ENCODE results near the gene ABLIM1. TPM values are rescaled to one million over a fixed set of nuclear protein-coding genes. Genes with fewer than 3 reads are reported as not detected.

ABLIM1 gene
- total RNA-seq, 1 experiment from 2014 or later: 34.0 TPM

DNA sequence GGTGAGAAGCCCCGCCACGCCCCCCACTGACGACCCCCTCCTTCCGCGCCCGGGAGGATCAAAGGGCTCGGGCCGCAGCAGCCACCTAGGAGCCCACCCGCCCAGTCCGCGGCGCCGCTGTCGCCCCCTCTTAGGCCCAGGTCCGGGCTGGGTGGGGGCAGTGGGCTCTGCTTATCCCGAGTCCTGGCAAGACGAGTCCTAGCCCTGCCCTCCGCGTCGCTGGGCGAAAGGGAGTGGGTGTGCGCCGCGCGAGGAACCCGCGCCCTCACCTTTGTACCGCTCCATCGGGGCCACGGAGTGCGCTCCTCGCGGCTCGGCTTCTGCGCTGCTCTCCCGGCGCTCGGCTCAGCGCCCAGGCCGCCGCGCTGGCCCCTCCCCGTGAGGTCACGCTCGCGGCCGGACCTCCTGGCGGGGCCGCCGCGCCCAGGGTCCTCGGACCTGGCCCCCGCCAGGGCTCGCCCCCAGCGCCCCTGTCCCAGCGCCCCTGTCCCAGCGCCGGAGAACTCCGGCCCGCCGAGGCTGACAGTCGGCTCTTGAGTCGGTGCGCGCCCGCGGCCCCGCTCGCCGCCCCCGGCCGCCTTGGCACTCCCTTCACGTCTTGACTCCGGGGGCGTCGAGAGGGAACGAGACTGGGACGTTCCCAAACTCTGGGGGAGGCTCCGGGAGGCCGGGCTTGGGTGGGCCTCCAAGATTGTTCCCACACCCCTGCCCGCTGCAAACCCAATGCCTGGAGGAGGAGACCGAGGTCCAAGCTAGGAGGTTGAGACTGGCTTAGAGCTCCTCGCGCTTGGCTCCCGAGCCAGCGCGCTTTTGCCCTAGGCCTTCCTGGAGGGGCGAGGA is 253.7 kb downstream of the ABLIM1 start, which contains the start of gene AFAP1L2:
TSS of gene AFAP1L2 (minus strand) at position 332 of the 840 bp plus-strand sequence. CDS start at position 285, 47 bp downstream.
- no TSS peak for BruUV-seq (replicated peaks)
- intact Hi-C loops (cut with micrococcal nuclease; ENCODE audit: unreplicated experiment): no loop called here
- CTCF ChIA-PET: no interaction called here
- peak within 1 kb of the TSS; percentile 21 for H3K4me3 ChIP-seq (ENCODE audit: low read depth, low read length, poor library complexity, severe bottlenecking)
- no peaks in the 10 kb centered on the region for H3K4me1 ChIP-seq (ENCODE audit: insufficient read depth, low read length, poor library complexity, severe bottlenecking)
- TF ChIP-seq EZH2 (IDR thresholded peaks at IDR 0.05; ENCODE audit: borderline replicate concordance, low read depth, low read length, poor library complexity, severe bottlenecking): peak; percentile 82
- TF ChIP-seq, protein P1, sequence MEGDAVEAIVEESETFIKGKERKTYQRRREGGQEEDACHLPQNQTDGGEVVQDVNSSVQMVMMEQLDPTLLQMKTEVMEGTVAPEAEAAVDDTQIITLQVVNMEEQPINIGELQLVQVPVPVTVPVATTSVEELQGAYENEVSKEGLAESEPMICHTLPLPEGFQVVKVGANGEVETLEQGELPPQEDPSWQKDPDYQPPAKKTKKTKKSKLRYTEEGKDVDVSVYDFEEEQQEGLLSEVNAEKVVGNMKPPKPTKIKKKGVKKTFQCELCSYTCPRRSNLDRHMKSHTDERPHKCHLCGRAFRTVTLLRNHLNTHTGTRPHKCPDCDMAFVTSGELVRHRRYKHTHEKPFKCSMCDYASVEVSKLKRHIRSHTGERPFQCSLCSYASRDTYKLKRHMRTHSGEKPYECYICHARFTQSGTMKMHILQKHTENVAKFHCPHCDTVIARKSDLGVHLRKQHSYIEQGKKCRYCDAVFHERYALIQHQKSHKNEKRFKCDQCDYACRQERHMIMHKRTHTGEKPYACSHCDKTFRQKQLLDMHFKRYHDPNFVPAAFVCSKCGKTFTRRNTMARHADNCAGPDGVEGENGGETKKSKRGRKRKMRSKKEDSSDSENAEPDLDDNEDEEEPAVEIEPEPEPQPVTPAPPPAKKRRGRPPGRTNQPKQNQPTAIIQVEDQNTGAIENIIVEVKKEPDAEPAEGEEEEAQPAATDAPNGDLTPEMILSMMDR (conservative IDR thresholded peaks at IDR 0.05; ENCODE audit: low read depth, low read length): no peak
- DNase-seq (ENCODE audit: low spot score): no peak
- no peak within 1 kb of the TSS for H3K27ac ChIP-seq (ENCODE audit: low read depth, low read length, poor library complexity, severe bottlenecking)
- H3K27me3 ChIP-seq (replicated peaks; ENCODE audit: insufficient read depth, low read depth, low read length, poor library complexity): peaks cover 68% of the 10 kb centered on the region
- POLR2A ChIA-PET (ENCODE audit: low non-redundant PET): no interaction called here
- H3K9me3 ChIP-seq (ENCODE audit: low read depth, low read length, poor library complexity, severe bottlenecking): no peaks in the 10 kb centered on the region
- H3K36me3 ChIP-seq (ENCODE audit: insufficient read depth, low read length, poor library complexity, severe bottlenecking): no peaks in the 10 kb centered on the region

DNA sequence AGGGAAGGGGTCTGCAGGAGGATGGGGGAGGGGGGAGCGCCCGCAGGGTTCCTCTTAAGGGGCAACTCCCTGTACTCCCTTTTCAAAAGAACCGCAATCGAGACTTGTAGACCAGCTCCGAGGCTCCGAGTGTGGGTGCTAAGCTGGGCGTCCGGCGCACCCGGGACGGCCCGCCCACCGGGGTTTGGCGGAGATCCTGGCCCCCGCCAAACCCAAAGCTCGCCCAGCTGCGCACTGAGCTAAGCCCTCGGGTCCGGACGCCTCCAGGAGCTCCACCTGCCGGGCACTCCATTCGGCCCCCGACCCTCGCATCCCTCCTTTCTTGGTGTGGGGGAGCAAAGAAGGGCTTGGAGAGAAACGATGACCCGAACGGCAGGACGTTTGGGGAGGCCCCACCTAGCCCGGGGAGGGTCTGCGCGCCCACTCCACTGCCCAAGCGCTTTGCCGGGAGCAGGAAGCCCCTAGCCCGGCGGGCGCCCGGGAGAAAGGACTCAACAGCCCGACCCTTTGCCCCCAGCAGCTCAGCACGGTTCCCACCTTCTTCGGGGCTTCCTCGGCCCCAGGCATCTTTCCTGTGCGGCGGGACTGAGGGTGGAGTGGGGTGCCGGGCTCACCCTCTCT is 254.4 kb downstream of the ABLIM1 start:
- TF ChIP-seq EZH2 (IDR thresholded peaks at IDR 0.05; ENCODE audit: borderline replicate concordance, low read depth, low read length, poor library complexity, severe bottlenecking): peak; percentile 87
- TF ChIP-seq, protein P1 (conservative IDR thresholded peaks at IDR 0.05; ENCODE audit: low read depth, low read length): no peak
- no peak for DNase-seq (ENCODE audit: low spot score)
- intact Hi-C loops (cut with micrococcal nuclease; ENCODE audit: unreplicated experiment): no loop called here
- Histone ChIP-seq H3K27ac (ENCODE audit: low read depth, low read length, poor library complexity, severe bottlenecking) (no peak overlapping the region), H3K9me3 (ENCODE audit: low read depth, low read length, poor library complexity, severe bottlenecking) (no peaks in the 10 kb centered on the region), H3K36me3 (ENCODE audit: insufficient read depth, low read length, poor library complexity, severe bottlenecking) (no peaks in the 10 kb centered on the region), H3K4me1 (ENCODE audit: insufficient read depth, low read length, poor library complexity, severe bottlenecking) (no peaks in the 10 kb centered on the region), H3K4me3 (ENCODE audit: low read depth, low read length, poor library complexity, severe bottlenecking) (peak overlapping the region; percentile 21), H3K27me3 (replicated peaks; ENCODE audit: insufficient read depth, low read depth, low read length, poor library complexity) (peaks cover 74% of the 10 kb centered on the region)
- BruUV-seq (replicated peaks): no TSS peak
- ChIA-PET CTCF (interaction anchor here (0.5 kb wide), 1 partner anchor 244 kb away, joined by 3 read pairs; no protein-coding TSS in a partner anchor), POLR2A (ENCODE audit: low non-redundant PET) (no interaction called here)

GRCh38 chr10:114402871-114403540 is 255.1 kb downstream of the ABLIM1 start:
- BruUV-seq (replicated peaks): no TSS peak
- ChIA-PET CTCF (interaction anchor here (0.5 kb wide), 1 partner anchor 244 kb away, joined by 3 read pairs; no protein-coding TSS in a partner anchor), POLR2A (ENCODE audit: low non-redundant PET) (no interaction called here)
- Histone ChIP-seq H3K36me3 (ENCODE audit: insufficient read depth, low read length, poor library complexity, severe bottlenecking) (no peaks in the 10 kb centered on the region), H3K27me3 (replicated peaks; ENCODE audit: insufficient read depth, low read depth, low read length, poor library complexity) (peaks cover 81% of the 10 kb centered on the region), H3K4me3 (ENCODE audit: low read depth, low read length, poor library complexity, severe bottlenecking) (no peak overlapping the region), H3K27ac (ENCODE audit: low read depth, low read length, poor library complexity, severe bottlenecking) (no peak overlapping the region), H3K9me3 (ENCODE audit: low read depth, low read length, poor library complexity, severe bottlenecking) (no peaks in the 10 kb centered on the region), H3K4me1 (ENCODE audit: insufficient read depth, low read length, poor library complexity, severe bottlenecking) (no peaks in the 10 kb centered on the region)
- TF ChIP-seq, protein P1 (conservative IDR thresholded peaks at IDR 0.05; ENCODE audit: low read depth, low read length): no peak
- TF ChIP-seq EZH2 (IDR thresholded peaks at IDR 0.05; ENCODE audit: borderline replicate concordance, low read depth, low read length, poor library complexity, severe bottlenecking): no peak
- intact Hi-C loops (cut with micrococcal nuclease; ENCODE audit: unreplicated experiment): no loop called here
- DNase-seq (ENCODE audit: low spot score): no peak
